Neural progenitor cell (in vitro differentiated cells): Measurements from ENCODE around the gene NUDT3. TPM values are rescaled to one million over a fixed set of nuclear protein-coding genes. Genes with fewer than 3 reads are reported as not detected.

Experiments
- DNase-seq: peaks from one replicate; pipeline ENCODE4 v3.0.0-alpha.2; 2016; ENCODE audit warnings: low spot score
- H2AFZ ChIP-seq: fragments of 200-600 bp; sonication (generic); replicated peaks from 2 replicates; pipeline ENCODE4 v1.6.1; 2016; ENCODE audit warnings: antibody characterized with exemption
- H3F3A ChIP-seq: fragments of 200-600 bp; sonication (generic); 2 replicates; pipeline ENCODE4 v1.6.1; 2016; ENCODE audit warnings: antibody characterized with exemption, low read depth
- H3K27ac ChIP-seq: fragments of 200-600 bp; sonication (generic); 2 replicates; pipeline ENCODE4 v1.5.1; 2016; ENCODE audit warnings: mild to moderate bottlenecking
- H3K27me3 ChIP-seq: fragments of 200-600 bp; sonication (generic); 2 replicates; pipeline ENCODE4 v1.6.1; 2016; ENCODE audit warnings: mild to moderate bottlenecking, moderate library complexity
- H3K36me3 ChIP-seq: fragments of 200-600 bp; sonication (generic); 2 replicates; pipeline ENCODE4 v1.5.1; 2016
- H3K4me1 ChIP-seq: fragments of 200-600 bp; sonication (generic); 2 replicates; pipeline ENCODE4 v1.6.1; 2016; ENCODE audit warnings: mixed run types
- H3K4me2 ChIP-seq: fragments of 200-600 bp; sonication (generic); 2 replicates; pipeline ENCODE4 v1.6.1; 2016
- H3K4me3 ChIP-seq: fragments of 200-600 bp; sonication (generic); 2 replicates; pipeline ENCODE4 v1.5.1; 2016
- H3K79me2 ChIP-seq: fragments of 200-600 bp; sonication (generic); 2 replicates; pipeline ENCODE4 v1.6.1; 2016; ENCODE audit warnings: low read depth
- H3K9ac ChIP-seq: fragments of 200-600 bp; sonication (generic); 2 replicates; pipeline ENCODE4 v1.6.1; 2016
- H3K9me3 ChIP-seq: fragments of 200-600 bp; sonication (generic); 2 replicates; pipeline ENCODE4 v1.5.1; 2016; ENCODE audit warnings: low read depth
- H4K20me1 ChIP-seq: fragments of 200-600 bp; sonication (generic); 2 replicates; pipeline ENCODE4 v1.6.1; 2016; ENCODE audit warnings: low read depth
- H3K27ac Mint-ChIP-seq: 3 replicates; pipeline ENCODE4 v1.8.0; 2021; ENCODE audit warnings: mixed read lengths
- H3K27me3 Mint-ChIP-seq: 2 replicates; pipeline ENCODE4 v1.8.0; 2022; ENCODE audit warnings: low read depth, mild to moderate bottlenecking, inconsistent platforms, moderate library complexity, mixed read lengths; ENCODE audit not compliant: insufficient read depth
- H3K36me3 Mint-ChIP-seq: 3 replicates; pipeline ENCODE4 v1.8.0; 2021; ENCODE audit warnings: mixed read lengths
- H3K4me1 Mint-ChIP-seq: 3 replicates; pipeline ENCODE4 v1.8.0; 2021; ENCODE audit warnings: mixed read lengths
- H3K4me3 Mint-ChIP-seq: 3 replicates; pipeline ENCODE4 v1.8.0; 2021; ENCODE audit warnings: mild to moderate bottlenecking, moderate library complexity, mixed read lengths
- H3K9me3 Mint-ChIP-seq: 3 replicates; pipeline ENCODE4 v1.8.0; 2020; ENCODE audit warnings: mixed read lengths
- CTCF ChIP-seq: fragments of 200-600 bp; sonication (generic); IDR thresholded peaks from 2 replicates; pipeline ENCODE4 v1.5.1; 2017; ENCODE audit warnings: antibody characterized with exemption, mild to moderate bottlenecking
- EZH2 ChIP-seq: fragments of 200-600 bp; sonication (generic); IDR thresholded peaks from 2 replicates; pipeline ENCODE4 v1.6.1; 2017; ENCODE audit warnings: antibody characterized with exemption, mild to moderate bottlenecking, moderate library complexity
- EZH2phosphoT487 ChIP-seq: fragments of 200-600 bp; sonication (generic); IDR thresholded peaks from 2 replicates; pipeline ENCODE4 v1.6.1; 2017; ENCODE audit warnings: antibody characterized with exemption
- total RNA-seq: library from RNA; depleted of rRNA; stranded (reverse); fragments of >200 nt; gene quantifications from 2 replicates; pipeline ENCODE4 v1.2.3, GENCODE V29; 2015; ENCODE audit warnings: low replicate concordance

NUDT3 gene
- total RNA-seq, 1 donor from 2014 or later = 35.7 TPM

GRCh38 chr6:34232901-34233300, 159.6 kb downstream of the NUDT3 start:
- H3K4me1 ChIP-seq = peaks cover 12% of the 10 kb centered on the region
- no peak overlapping the region for H3K27ac ChIP-seq
- no peak for TF ChIP-seq EZH2phosphoT487
- Mint-ChIP-seq H3K27me3 (peaks cover 5% of the 10 kb centered on the region), H3K27ac (no peak overlapping the region), H3K9me3 (no peaks in the 10 kb centered on the region), H3K36me3 (no peaks in the 10 kb centered on the region), H3K4me3 (no peak overlapping the region), H3K4me1 (peaks cover 23% of the 10 kb centered on the region)
- H3K36me3 ChIP-seq = no peaks in the 10 kb centered on the region
- no peaks in the 10 kb centered on the region for H3K27me3 ChIP-seq
- H2AFZ ChIP-seq = no peak overlapping the region
- H3K9me3 ChIP-seq = no peaks in the 10 kb centered on the region
- no peak overlapping the region for H3K4me3 ChIP-seq
- peaks cover 30% of the 10 kb centered on the region for H3K79me2 ChIP-seq
- H3K4me2 ChIP-seq = no peak overlapping the region
- peaks cover 4% of the 10 kb centered on the region for H4K20me1 ChIP-seq
- H3K9ac ChIP-seq = no peak overlapping the region
- no peak for DNase-seq
- H3F3A ChIP-seq = peaks cover 38% of the 10 kb centered on the region

- Histone ChIP-seq H3K79me2 (peaks cover 21% of the 10 kb centered on the region), H3K4me3 (no peak overlapping the region)
- DNase-seq = no peak
Observed at GRCh38 chr6:34231566-34232336, 160.7 kb downstream of the NUDT3 start.

GRCh38 chr6:34230653-34231371, 161.7 kb downstream of the NUDT3 start:
- Histone ChIP-seq H3K9me3 (no peaks in the 10 kb centered on the region), H3K27ac (no peak overlapping the region), H3K4me3 (no peak overlapping the region), H3K36me3 (no peaks in the 10 kb centered on the region), H3K79me2 (peaks cover 12% of the 10 kb centered on the region), H2AFZ (no peak overlapping the region), H3K27me3 (no peaks in the 10 kb centered on the region), H3K4me2 (no peak overlapping the region), H3K4me1 (peaks cover 28% of the 10 kb centered on the region), H3F3A (peaks cover 25% of the 10 kb centered on the region), H4K20me1 (no peaks in the 10 kb centered on the region), H3K9ac (no peak overlapping the region)
- peaks cover 5% of the 10 kb centered on the region for H3K27me3 Mint-ChIP-seq
- H3K9me3 Mint-ChIP-seq = no peaks in the 10 kb centered on the region
- peak overlapping the region; percentile 11 for H3K27ac Mint-ChIP-seq
- no peak overlapping the region for H3K4me3 Mint-ChIP-seq
- no peaks in the 10 kb centered on the region for H3K36me3 Mint-ChIP-seq
- TF ChIP-seq EZH2 (no peak), EZH2phosphoT487 (no peak), CTCF (no peak)
- peaks cover 37% of the 10 kb centered on the region for H3K4me1 Mint-ChIP-seq
- no peak for DNase-seq

More at GRCh38 chr6:34231566-34232336, 160.7 kb downstream of the NUDT3 start:
- no peak overlapping the region for H3K4me3 Mint-ChIP-seq
- no peaks in the 10 kb centered on the region for H3K9me3 Mint-ChIP-seq
- Histone ChIP-seq H3K4me2 (no peak overlapping the region), H3K9ac (no peak overlapping the region), H3F3A (peaks cover 33% of the 10 kb centered on the region), H2AFZ (no peak overlapping the region), H4K20me1 (no peaks in the 10 kb centered on the region), H3K27me3 (no peaks in the 10 kb centered on the region), H3K9me3 (no peaks in the 10 kb centered on the region), H3K27ac (no peak overlapping the region), H3K36me3 (no peaks in the 10 kb centered on the region), H3K4me1 (peaks cover 22% of the 10 kb centered on the region)
- H3K27ac Mint-ChIP-seq = peak overlapping the region; percentile 76
- no peak for TF ChIP-seq EZH2
- no peak for TF ChIP-seq EZH2phosphoT487
- TF ChIP-seq CTCF = no peak
- H3K36me3 Mint-ChIP-seq = no peaks in the 10 kb centered on the region
- peaks cover 5% of the 10 kb centered on the region for H3K27me3 Mint-ChIP-seq
- H3K4me1 Mint-ChIP-seq = peaks cover 34% of the 10 kb centered on the region
